Activated CD4-positive, alpha-beta T cell treated with anti-CD3 and anti-CD28 coated beads, Interleukin-2, amount 10 ng/mL, durations not matched to agents 7 days and 5 days (primary cell): ENCODE data around the gene TTLL9. TPM values are rescaled to one million over a fixed set of nuclear protein-coding genes. Genes with fewer than 3 reads are reported as not detected.

Source experiments
- CTCF ChIA-PET: fragments of 350-600 bp; sonication (Branson Sonifier 250); formaldehyde crosslinking; loops from one replicate; lab custom pipeline; 2021; ENCODE audit warnings: antibody characterized with exemption; lab: Charles Lee
- POLR2A ChIA-PET: fragments of 350-600 bp; sonication (Branson Sonifier 250); formaldehyde crosslinking; loops from one replicate; lab custom pipeline; 2021; ENCODE audit warnings: antibody characterized with exemption; lab: Charles Lee
- DNase-seq: peaks from one replicate; pipeline ENCODE4 v3.0.0-alpha.2; 2020
- H3K27ac Mint-ChIP-seq: one replicate; pipeline ENCODE4 v1.8.0; 2021; ENCODE audit warnings: mild to moderate bottlenecking, moderate library complexity, mixed read lengths
- H3K27me3 Mint-ChIP-seq: one replicate; pipeline ENCODE4 v1.8.0; 2021; ENCODE audit warnings: mixed read lengths
- H3K36me3 Mint-ChIP-seq: one replicate; pipeline ENCODE4 v1.8.0; 2021; ENCODE audit warnings: low read depth, mixed read lengths
- H3K4me1 Mint-ChIP-seq: one replicate; pipeline ENCODE4 v1.8.0; 2021; ENCODE audit warnings: mixed read lengths
- H3K4me3 Mint-ChIP-seq: one replicate; pipeline ENCODE4 v1.8.0; 2021; ENCODE audit warnings: mild to moderate bottlenecking, moderate library complexity, mixed read lengths
- H3K9me3 Mint-ChIP-seq: one replicate; pipeline ENCODE4 v1.8.0; 2021; ENCODE audit warnings: mixed read lengths
- total RNA-seq, 2 experiments: library from RNA; stranded (reverse); gene quantifications; one replicate each; pipeline ENCODE4 v1.2.3, GENCODE V29; 2021

TTLL9 gene
- total RNA-seq, 2 experiments from 2014 or later: not detected

GRCh38 chr20:31879143-31879987, 8.9 kb downstream of the TTLL9 start:
- H3K27ac Mint-ChIP-seq: peak overlapping the region; percentile 65
- H3K36me3 Mint-ChIP-seq: peaks cover 3% of the 10 kb centered on the region
- H3K9me3 Mint-ChIP-seq: no peaks in the 10 kb centered on the region
- peak; percentile 86 for DNase-seq
- H3K4me3 Mint-ChIP-seq: peak overlapping the region; percentile 87
- peaks cover 45% of the 10 kb centered on the region for H3K27me3 Mint-ChIP-seq
- ChIA-PET POLR2A (interaction anchor here (0.9 kb wide), 2 partner anchors 72 to 92 kb away, joined by 3 to 4 read pairs; partner anchors contain the start of gene PDRG1), CTCF (interaction anchor here (0.6 to 3.1 kb wide), 7 partner anchors 8 to 204 kb away, joined by 3 to 10 read pairs (median 3); partner anchors contain the start of gene PDRG1)
- H3K4me1 Mint-ChIP-seq: peaks cover 17% of the 10 kb centered on the region

GRCh38 chr20:31881945-31882344, 11.5 kb downstream of the TTLL9 start:
- Mint-ChIP-seq H3K9me3 (no peaks in the 10 kb centered on the region), H3K27ac (no peak overlapping the region), H3K4me3 (no peak overlapping the region), H3K4me1 (peaks cover 17% of the 10 kb centered on the region), H3K36me3 (peaks cover 3% of the 10 kb centered on the region), H3K27me3 (peaks cover 32% of the 10 kb centered on the region)
- DNase-seq: no peak
- CTCF ChIA-PET: interaction anchor here (1.1 to 2.9 kb wide), 2 partner anchors 30 to 70 kb away, joined by 3 to 9 read pairs; partner anchors contain the start of gene PDRG1
- POLR2A ChIA-PET: no interaction called here

- H3K9me3 Mint-ChIP-seq: no peaks in the 10 kb centered on the region
- H3K4me1 Mint-ChIP-seq: peaks cover 17% of the 10 kb centered on the region
- DNase-seq: no peak
- H3K4me3 Mint-ChIP-seq: no peak overlapping the region
- H3K27ac Mint-ChIP-seq: no peak overlapping the region
- H3K36me3 Mint-ChIP-seq: peaks cover 3% of the 10 kb centered on the region
- POLR2A ChIA-PET: no interaction called here
- peaks cover 21% of the 10 kb centered on the region for H3K27me3 Mint-ChIP-seq
- CTCF ChIA-PET: interaction anchor here (2.9 kb wide), 1 partner anchor 32 kb away, joined by 9 read pairs; no protein-coding TSS in a partner anchor
These were observed 13.4 kb downstream of the TTLL9 start for GRCh38 chr20:31883829-31884228.

GRCh38 chr20:31890646-31891045, 20.2 kb downstream of the TTLL9 start:
- H3K27ac Mint-ChIP-seq: no peak overlapping the region
- H3K9me3 Mint-ChIP-seq: no peaks in the 10 kb centered on the region
- ChIA-PET POLR2A (no interaction called here), CTCF (interaction anchor here (1.0 kb wide), 1 partner anchor 53 kb away, joined by 3 read pairs; no protein-coding TSS in a partner anchor)
- no peak for DNase-seq
- H3K27me3 Mint-ChIP-seq: peaks cover 7% of the 10 kb centered on the region
- H3K36me3 Mint-ChIP-seq: no peaks in the 10 kb centered on the region
- no peak overlapping the region for H3K4me3 Mint-ChIP-seq
- H3K4me1 Mint-ChIP-seq: no peaks in the 10 kb centered on the region

GRCh38 chr20:31894980-31895675, 24.7 kb downstream of the TTLL9 start:
- no peak overlapping the region for H3K27ac Mint-ChIP-seq
- peaks cover 11% of the 10 kb centered on the region for H3K27me3 Mint-ChIP-seq
- POLR2A ChIA-PET: no interaction called here
- CTCF ChIA-PET: interaction anchor here (1.3 kb wide), 1 partner anchor 72 kb away, joined by 3 read pairs; no protein-coding TSS in a partner anchor
- H3K36me3 Mint-ChIP-seq: no peaks in the 10 kb centered on the region
- H3K9me3 Mint-ChIP-seq: no peaks in the 10 kb centered on the region
- peak; percentile 24 for DNase-seq
- H3K4me3 Mint-ChIP-seq: no peak overlapping the region
- H3K4me1 Mint-ChIP-seq: no peaks in the 10 kb centered on the region

- no peaks in the 10 kb centered on the region for H3K9me3 Mint-ChIP-seq
- no peaks in the 10 kb centered on the region for H3K36me3 Mint-ChIP-seq
- H3K4me3 Mint-ChIP-seq: no peak overlapping the region
- H3K27ac Mint-ChIP-seq: no peak overlapping the region
- ChIA-PET CTCF (interaction anchor here (1.2 to 1.3 kb wide), 2 partner anchors 23 to 73 kb away, joined by 3 read pairs; no protein-coding TSS in a partner anchor), POLR2A (no interaction called here)
- H3K4me1 Mint-ChIP-seq: no peaks in the 10 kb centered on the region
- no peak for DNase-seq
- peaks cover 11% of the 10 kb centered on the region for H3K27me3 Mint-ChIP-seq
These were observed 25.6 kb downstream of the TTLL9 start for GRCh38 chr20:31896049-31896448.

GRCh38 chr20:31897541-31897940, 27.1 kb downstream of the TTLL9 start:
- Mint-ChIP-seq H3K4me1 (no peaks in the 10 kb centered on the region), H3K27me3 (peaks cover 9% of the 10 kb centered on the region), H3K27ac (no peak overlapping the region), H3K9me3 (no peaks in the 10 kb centered on the region), H3K4me3 (no peak overlapping the region), H3K36me3 (no peaks in the 10 kb centered on the region)
- ChIA-PET CTCF (no interaction called here), POLR2A (no interaction called here)
- DNase-seq: no peak

- Mint-ChIP-seq H3K4me3 (no peak overlapping the region), H3K27ac (no peak overlapping the region), H3K36me3 (no peaks in the 10 kb centered on the region), H3K27me3 (peaks cover 13% of the 10 kb centered on the region), H3K4me1 (no peaks in the 10 kb centered on the region), H3K9me3 (no peaks in the 10 kb centered on the region)
- DNase-seq: no peak
- ChIA-PET CTCF (no interaction called here), POLR2A (no interaction called here)
These were observed 31.2 kb downstream of the TTLL9 start for GRCh38 chr20:31901615-31902014.

GRCh38 chr20:31903627-31904386, 33.4 kb downstream of the TTLL9 start:
- H3K36me3 Mint-ChIP-seq: no peaks in the 10 kb centered on the region
- H3K4me1 Mint-ChIP-seq: no peaks in the 10 kb centered on the region
- no peak overlapping the region for H3K4me3 Mint-ChIP-seq
- CTCF ChIA-PET: no interaction called here
- H3K27ac Mint-ChIP-seq: no peak overlapping the region
- H3K9me3 Mint-ChIP-seq: no peaks in the 10 kb centered on the region
- H3K27me3 Mint-ChIP-seq: peaks cover 6% of the 10 kb centered on the region
- DNase-seq: no peak
- POLR2A ChIA-PET: no interaction called here

- no peak for DNase-seq
- Mint-ChIP-seq H3K4me3 (no peak overlapping the region), H3K9me3 (no peaks in the 10 kb centered on the region), H3K4me1 (no peaks in the 10 kb centered on the region), H3K36me3 (no peaks in the 10 kb centered on the region), H3K27ac (no peak overlapping the region), H3K27me3 (peaks cover 6% of the 10 kb centered on the region)
- CTCF ChIA-PET: interaction anchor here (0.6 to 0.7 kb wide), 2 partner anchors 136 to 187 kb away, joined by 3 read pairs; no protein-coding TSS in a partner anchor
- POLR2A ChIA-PET: no interaction called here
These were observed 35.6 kb downstream of the TTLL9 start for GRCh38 chr20:31906001-31906400.

- ChIA-PET POLR2A (no interaction called here), CTCF (no interaction called here)
- Mint-ChIP-seq H3K9me3 (no peaks in the 10 kb centered on the region), H3K27me3 (peaks cover 6% of the 10 kb centered on the region), H3K4me3 (no peak overlapping the region), H3K27ac (no peak overlapping the region), H3K4me1 (no peaks in the 10 kb centered on the region), H3K36me3 (no peaks in the 10 kb centered on the region)
- no peak for DNase-seq
These were observed 36.6 kb downstream of the TTLL9 start for GRCh38 chr20:31907046-31907445.

GRCh38 chr20:31908016-31908415, 37.6 kb downstream of the TTLL9 start:
- Mint-ChIP-seq H3K36me3 (no peaks in the 10 kb centered on the region), H3K27me3 (peaks cover 6% of the 10 kb centered on the region), H3K4me3 (no peak overlapping the region), H3K27ac (no peak overlapping the region), H3K4me1 (no peaks in the 10 kb centered on the region), H3K9me3 (no peaks in the 10 kb centered on the region)
- DNase-seq: no peak
- ChIA-PET POLR2A (no interaction called here), CTCF (no interaction called here)
